K562 (cell line): ENCODE results near the gene KRT26. TPM values are rescaled to one million over a fixed set of nuclear protein-coding genes. Genes with fewer than 3 reads are reported as not detected.

Experiments
- CBX2 ChIP-seq: fragments of 200-600 bp; sonication (generic); IDR thresholded peaks from one replicate; pipeline ENCODE4 v1.6.1; 2012; ENCODE audit warnings: mild to moderate bottlenecking, low read length, inconsistent platforms; ENCODE audit not compliant: insufficient read depth, poor library complexity, severe bottlenecking
- CHD7 ChIP-seq: fragments of 200-600 bp; sonication (generic); IDR thresholded peaks from one replicate; pipeline ENCODE4 v1.6.1; 2012; ENCODE audit warnings: mild to moderate bottlenecking, low read depth, low read length, inconsistent platforms
- GTF3C2 ChIP-seq: IDR thresholded peaks from 3 replicates; pipeline ENCODE4 v1.6.1; 2011; ENCODE audit warnings: borderline replicate concordance, mild to moderate bottlenecking, moderate library complexity; ENCODE audit not compliant: insufficient read length; ENCODE audit errors: extremely low read depth
- polyA plus RNA-seq, 8 experiments: library from polyadenylated mRNA; depleted of rRNA in 4 of 8; stranded (reverse) in 5 of 8; unstranded in 3 of 8; fragments of >200 nt; fragmentation: Nextera tagmentation in 2 of 8; fragmentation: Illumina TruSeq in 1 of 8; extraction: Ambion mirVana in 2 of 8; extraction: Trizol in 1 of 8; gene quantifications; 2 replicates each; pipeline versions ENCODE4 v1.2.1 to v1.2.3, GENCODE V29; 2011 to 2014; ENCODE audit warnings: inconsistent platforms in 1 of 8, missing spikeins in 1 of 8
- total RNA-seq, 7 experiments: library from RNA; depleted of rRNA in 6 of 7; stranded (reverse); fragments of >200 nt in 6 of 7; fragmentation: Illumina TruSeq in 2 of 7; extraction: Trizol in 2 of 7; gene quantifications; 2 replicates each; pipeline versions ENCODE4 v1.2.1 to v1.2.3, GENCODE V29; 2011 to 2021; ENCODE audit warnings: low replicate concordance in 1 of 7

Gene KRT26
- total and polyA plus RNA-seq, 9 of the 15 experiments (the other 6 are each of a cell fraction or from before 2014, with no cell fraction given), result not detected

- TF ChIP-seq CHD7, result no peak
- TF ChIP-seq CBX2, result no peak
- TF ChIP-seq GTF3C2, result no peak
Observed at GRCh38 chr17:40791111-40791510, 19.1 kb upstream of the KRT26 start (continued).
